ENCODE measurements around the gene SCAMP4.
A peak's percentile ranks its signal among the peaks of the same experiment; 100 is the strongest.

The SCAMP4 gene, protein sequence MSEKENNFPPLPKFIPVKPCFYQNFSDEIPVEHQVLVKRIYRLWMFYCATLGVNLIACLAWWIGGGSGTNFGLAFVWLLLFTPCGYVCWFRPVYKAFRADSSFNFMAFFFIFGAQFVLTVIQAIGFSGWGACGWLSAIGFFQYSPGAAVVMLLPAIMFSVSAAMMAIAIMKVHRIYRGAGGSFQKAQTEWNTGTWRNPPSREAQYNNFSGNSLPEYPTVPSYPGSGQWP

GRCh38 chr19:1905110-1905862 lies at the start of gene SCAMP4, which contains the start of gene ADAT3:
TSS of gene SCAMP4 (plus strand) at chr19:1905399. CDS start at chr19:1915020, 9,621 bp downstream.
TSS of gene ADAT3 (plus strand) at chr19:1905399. CDS start at chr19:1912048, 6,649 bp downstream.
- Histone ChIP-seq H3K27ac (peak within 1 kb of the TSS; percentile 63 to 94 (median 87)), H3K4me3 (peak within 1 kb of the TSS; percentile 40 to 79 (median 60))

GRCh38 chr19:1855828-1856255 lies 49.4 kb upstream of the SCAMP4 start:
- peak overlapping the region; percentile 34 to 57 (median 38) for H3K4me3 ChIP-seq

DNA sequence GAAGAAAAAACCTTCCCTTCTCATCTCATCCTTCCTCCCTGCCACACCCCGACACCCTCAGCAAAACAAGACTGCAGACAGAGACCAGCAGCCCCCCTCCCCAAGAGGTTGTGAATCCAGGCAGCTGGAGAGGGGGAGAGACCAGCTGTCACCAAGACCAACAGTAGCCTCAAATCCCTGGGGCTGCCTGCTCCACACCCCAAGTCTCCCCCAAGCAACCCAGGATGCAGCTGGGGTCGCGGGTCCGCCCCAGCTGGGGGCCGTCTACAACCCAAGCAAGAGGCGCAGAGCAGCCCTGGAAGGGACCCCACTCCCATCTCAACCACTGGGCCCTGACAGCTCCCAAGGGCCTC lies 48.9 kb upstream of the SCAMP4 start:
- H3K27ac ChIP-seq, result peak overlapping the region; percentile 58 to 99 (median 89)
- peak overlapping the region; percentile 34 to 57 (median 38) for H3K4me3 ChIP-seq

More at GRCh38 chr19:1855828-1856255, 49.4 kb upstream of the SCAMP4 start:
- peak overlapping the region; percentile 27 to 99 (median 89) for H3K27ac ChIP-seq

GRCh38 chr19:1856698-1857603 lies 48.2 kb upstream of the SCAMP4 start:
- Histone ChIP-seq H3K27ac (peak overlapping the region; percentile 58 to 99 (median 89)), H3K4me3 (peak overlapping the region; percentile 34 to 57 (median 38))

- H3K27ac ChIP-seq, result peak overlapping the region in 20 of 21 experiments; percentile 79 to 99 (median 90)
- H3K4me3 ChIP-seq, result peak overlapping the region; percentile 34 to 57 (median 38)
Observed at GRCh38 chr19:1857648-1858326, 47.4 kb upstream of the SCAMP4 start.

DNA sequence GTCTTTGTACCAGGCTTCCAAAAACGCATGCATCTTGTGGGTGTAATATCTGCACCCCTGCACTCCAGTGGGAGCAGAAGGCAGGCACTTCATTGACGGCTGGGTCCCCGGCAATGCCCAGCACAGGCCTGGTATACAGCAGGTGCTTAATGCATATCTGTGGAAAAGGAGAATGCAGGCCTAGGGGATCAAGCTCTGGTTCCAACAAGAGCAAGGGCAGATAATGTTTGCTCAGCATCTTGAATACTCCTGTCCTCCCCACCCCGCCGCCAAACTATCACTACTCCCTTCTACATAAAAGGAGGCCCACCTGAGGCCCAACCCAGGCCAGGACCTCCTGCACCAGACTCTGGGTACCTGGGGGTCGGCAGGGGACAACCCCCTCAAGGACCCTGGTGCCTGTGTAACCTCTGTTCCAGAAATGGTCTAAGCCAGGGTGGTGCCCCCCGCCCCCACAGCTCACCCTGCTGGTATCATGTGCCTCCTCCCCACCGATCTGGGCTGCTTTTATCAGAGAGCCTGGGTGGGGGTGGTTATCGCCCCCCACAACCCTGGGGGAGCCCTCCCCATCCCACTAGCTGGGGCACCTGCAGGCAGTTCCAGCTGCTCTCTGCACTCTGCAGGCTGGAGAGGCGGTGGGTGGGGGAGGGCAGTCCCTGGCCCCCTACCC lies 46.7 kb upstream of the SCAMP4 start:
- H3K27ac ChIP-seq, result peak overlapping the region in 18 of 21 experiments; percentile 83 to 99 (median 90)
- H3K4me3 ChIP-seq, result no peak overlapping the region

DNA sequence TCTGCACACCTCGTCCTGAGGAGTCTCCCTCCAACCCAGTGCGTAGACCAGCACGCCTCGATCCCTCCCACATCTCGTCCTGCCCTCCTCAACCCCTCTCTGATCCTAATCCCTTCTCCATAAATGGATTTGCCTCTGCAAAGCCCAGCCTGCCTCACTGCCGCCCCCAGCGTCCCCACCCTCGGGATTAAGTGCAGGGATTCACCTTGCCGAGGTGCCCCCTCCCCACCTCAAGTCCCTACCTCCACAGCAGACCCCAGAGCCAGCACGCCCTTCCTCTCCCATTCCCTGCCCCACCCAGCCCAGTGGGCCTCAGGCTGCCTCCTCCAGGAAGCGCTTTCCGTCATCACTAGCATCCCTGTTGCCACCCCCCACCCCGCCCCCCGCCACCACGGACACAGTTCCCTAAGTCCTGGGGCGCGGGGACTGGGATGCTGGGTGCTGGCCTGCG lies 45.8 kb upstream of the SCAMP4 start:
- peak overlapping the region in 14 of 21 experiments; percentile 6 to 99 (median 87) for H3K27ac ChIP-seq
- peak overlapping the region in 3 of 7 experiments; percentile 8 to 80 (median 72) for H3K4me3 ChIP-seq

DNA sequence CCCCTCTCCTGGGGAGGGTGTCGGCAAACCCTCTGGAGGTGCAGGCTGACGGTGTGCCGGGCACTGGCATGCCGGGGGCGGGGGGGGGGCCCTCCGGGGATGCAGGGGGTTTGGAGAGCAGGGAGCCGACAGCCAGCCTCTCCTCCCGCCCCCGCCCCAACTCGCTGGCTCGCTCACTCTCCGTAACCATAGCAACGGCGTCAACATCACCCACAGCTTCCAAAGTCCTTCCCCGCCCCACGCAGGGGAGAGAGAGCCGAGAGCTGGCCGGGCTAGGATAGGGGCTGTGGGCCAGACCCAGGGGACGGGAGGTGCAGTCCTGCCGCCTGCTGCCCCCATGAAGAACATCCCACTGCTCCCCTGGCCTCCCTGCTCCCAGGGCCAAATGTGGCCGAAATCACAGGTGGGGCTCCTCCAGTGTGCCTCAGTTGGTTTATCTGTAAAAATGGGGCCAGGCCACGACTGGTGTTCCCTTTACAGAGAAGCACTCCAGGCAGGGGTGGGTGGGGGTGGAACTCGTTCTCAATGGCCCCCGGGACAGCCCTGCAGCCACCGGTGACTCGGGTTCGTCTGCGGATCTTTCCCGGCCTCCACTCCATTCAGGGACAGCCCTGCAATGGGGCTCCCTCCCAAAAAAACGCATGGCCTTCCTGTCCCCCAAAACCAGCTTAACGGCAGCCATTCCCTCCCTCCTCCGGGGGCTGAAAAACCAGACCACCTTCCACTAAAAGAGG lies 45.0 kb upstream of the SCAMP4 start:
- Histone ChIP-seq H3K4me3 (peak overlapping the region in 3 of 7 experiments; percentile 8 to 80 (median 72)), H3K27ac (peak overlapping the region in 14 of 21 experiments; percentile 6 to 99 (median 87))

GRCh38 chr19:1860821-1861598 lies 44.2 kb upstream of the SCAMP4 start:
- peak overlapping the region; percentile 59 to 85 (median 72) for H3K4me3 ChIP-seq
- peak overlapping the region in 14 of 21 experiments; percentile 11 to 99 (median 87) for H3K27ac ChIP-seq

GRCh38 chr19:1861599-1862031 lies 43.6 kb upstream of the SCAMP4 start:
- peak overlapping the region in 17 of 21 experiments; percentile 18 to 99 (median 86) for H3K27ac ChIP-seq
- peak overlapping the region; percentile 59 to 85 (median 72) for H3K4me3 ChIP-seq

GRCh38 chr19:1862068-1862423 lies 43.2 kb upstream of the SCAMP4 start:
- Histone ChIP-seq H3K27ac (peak overlapping the region in 20 of 21 experiments; percentile 13 to 99 (median 76)), H3K4me3 (peak overlapping the region; percentile 59 to 85 (median 72))

DNA sequence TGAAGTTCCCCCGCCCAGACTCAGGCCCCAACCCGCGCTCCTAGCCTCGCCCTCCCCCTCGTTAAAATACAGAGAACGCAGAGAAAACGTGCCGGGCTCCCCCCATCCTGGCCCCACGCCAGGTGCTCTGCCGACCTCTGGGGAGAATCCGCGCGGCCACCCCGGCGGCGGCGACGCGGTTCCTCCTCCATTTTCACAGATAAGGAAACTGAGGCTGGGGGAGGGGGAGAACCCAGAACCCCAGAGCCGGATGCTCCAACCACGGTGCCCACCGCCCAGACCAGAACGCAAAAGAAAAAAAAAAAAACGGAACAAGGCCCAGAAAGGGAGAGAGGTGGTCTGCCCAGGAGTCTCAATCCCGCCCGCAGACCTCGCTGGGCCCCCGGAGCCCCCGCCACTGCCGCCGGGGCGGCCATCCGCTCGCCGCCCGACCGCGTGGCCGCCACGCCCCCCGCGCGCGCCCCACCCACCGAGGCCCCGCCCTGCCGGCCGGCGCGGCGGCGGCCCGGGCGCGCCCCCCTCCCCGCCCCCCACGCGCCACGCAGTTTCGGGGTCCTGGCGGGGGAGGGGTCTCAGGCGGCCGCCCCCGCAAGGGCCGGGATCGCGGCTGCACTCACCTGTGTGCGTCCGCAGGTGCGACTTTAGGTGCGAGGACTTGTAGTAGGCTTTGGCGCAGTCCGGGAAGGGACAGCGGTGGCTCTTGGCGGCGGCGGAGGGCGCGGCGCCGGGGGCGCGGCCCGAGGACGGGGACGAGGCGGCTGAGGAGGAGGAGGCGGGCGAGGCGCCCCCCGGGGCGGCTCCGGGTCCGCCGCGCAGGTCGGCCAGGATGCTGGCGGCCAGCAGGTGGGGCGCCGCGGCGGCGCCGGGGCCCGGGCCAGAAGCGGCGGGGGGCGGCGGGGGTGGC lies 42.5 kb upstream of the SCAMP4 start:
- peak overlapping the region; percentile 59 to 85 (median 72) for H3K4me3 ChIP-seq
- H3K27ac ChIP-seq, result peak overlapping the region; percentile 37 to 99 (median 77)

- Histone ChIP-seq H3K4me3 (peak within 1 kb of the TSS; percentile 59 to 88 (median 80)), H3K27ac (peak within 1 kb of the TSS; percentile 81 to 99 (median 94))
Observed at GRCh38 chr19:1863328-1863637, 41.9 kb upstream of the SCAMP4 start, which contains the start of gene KLF16. TSS of gene KLF16 (minus strand) at chr19:1863579. CDS start at chr19:1863497, 82 bp downstream.

DNA sequence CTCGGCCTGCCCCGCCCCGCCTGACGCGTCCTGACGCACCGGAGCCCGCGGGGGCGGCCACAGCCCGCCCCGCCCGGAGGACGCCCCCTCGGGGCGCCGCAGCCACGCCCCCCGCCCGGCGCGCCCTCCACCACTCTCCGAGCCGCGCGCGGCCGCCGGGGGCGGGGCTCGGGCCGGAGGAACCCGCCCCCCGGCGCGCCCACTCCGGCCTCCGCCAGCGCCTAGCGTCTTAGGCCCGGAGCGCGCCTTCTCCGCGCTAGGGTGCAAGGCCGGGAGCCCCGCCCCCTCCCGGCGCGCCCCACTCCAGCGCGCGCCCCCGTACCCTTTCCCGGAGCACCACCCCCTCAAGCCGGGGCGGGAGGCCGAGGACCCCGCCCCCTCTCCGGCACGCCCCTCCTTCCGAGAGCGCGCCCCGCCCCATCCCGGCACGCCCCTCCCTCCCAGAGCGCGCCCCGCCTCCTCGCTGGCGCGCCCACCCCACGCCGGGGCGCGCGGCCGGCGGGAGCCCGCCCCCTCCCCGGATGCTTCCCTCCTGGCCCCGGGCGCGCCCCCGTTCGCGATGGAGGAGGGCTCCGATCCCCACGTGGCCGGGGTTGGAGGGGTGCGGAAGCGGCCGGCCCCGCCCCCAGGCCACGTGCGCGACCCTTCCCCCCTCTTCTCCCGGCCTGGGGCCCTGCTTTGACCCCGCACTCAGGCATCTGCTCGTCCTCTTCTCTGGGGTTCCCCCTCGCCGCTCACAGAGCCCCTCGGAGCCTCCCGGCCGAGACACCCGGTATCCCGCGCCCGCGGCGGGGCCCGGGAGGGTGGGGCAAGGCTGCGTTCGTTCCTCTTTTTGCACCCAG lies 41.3 kb upstream of the SCAMP4 start:
- peak overlapping the region; percentile 59 to 88 (median 79) for H3K4me3 ChIP-seq
- peak overlapping the region; percentile 80 to 99 (median 94) for H3K27ac ChIP-seq
